Testis (tissue), 3 donors: Measurements from ENCODE around the gene COL9A3. TPM values are rescaled to one million over a fixed set of nuclear protein-coding genes. Genes with fewer than 3 reads are reported as not detected.

ENCODE experiments used
- DNase-seq: peaks from one replicate; pipeline ENCODE4 v3.0.0-alpha.2; 2019
- H3K27ac ChIP-seq, 2 donors: fragments of 200-600 bp; sonication (generic); one replicate each; pipeline ENCODE4 v1.5.1; 2019
- H3K27me3 ChIP-seq: fragments of 200-600 bp; sonication (generic); one replicate; pipeline ENCODE4 v1.5.1; 2019
- H3K36me3 ChIP-seq: fragments of 200-600 bp; sonication (generic); one replicate; pipeline ENCODE4 v1.5.1; 2017; ENCODE audit warnings: low read depth; ENCODE audit errors: missing control alignments
- H3K4me1 ChIP-seq: fragments of 200-600 bp; sonication (generic); one replicate; pipeline ENCODE4 v1.5.1; 2019
- H3K4me3 ChIP-seq, 2 donors: fragments of 200-600 bp; sonication (generic); one replicate each; pipeline ENCODE4 v1.5.1; 2017 to 2019
- H3K9me3 ChIP-seq: fragments of 200-600 bp; sonication (generic); one replicate; pipeline ENCODE4 v1.5.1; 2017
- POLR2A ChIP-seq: fragments of 450-650 bp; IDR thresholded peaks from one replicate; pipeline ENCODE4 v1.6.1; 2017; ENCODE audit warnings: antibody characterized with exemption, mild to moderate bottlenecking, moderate library complexity
- WGBS, 2 donors: methylation state at CpG; one replicate each; pipeline ENCODE4 v1.1.5; 2018; 5-methylcytosine and 5-hydroxymethylcytosine counted together
- intact Hi-C: fragments of 100-400 bp; cut with DNase I; formaldehyde crosslinking; loops from one replicate; pipeline ENCODE4 v1.15.1; 2023; ENCODE audit warnings: low total_unique reads
- polyA plus RNA-seq: library from polyadenylated mRNA; stranded (reverse); fragments of 350-450 nt; fragmentation: Illumina TruSeq; extraction: RNeasy Lipid Tissue Mini Kit (QIAGEN cat#74804); gene quantifications from one replicate; pipeline ENCODE4 v1.2.3, GENCODE V29; 2014; ENCODE audit warnings: low read depth, low replicate concordance; ENCODE audit not compliant: insufficient read depth
- total RNA-seq, 2 donors: library from RNA; depleted of rRNA; stranded (reverse); fragments of >200 nt; gene quantifications; one replicate each; pipeline ENCODE4 v1.2.3, GENCODE V29; 2016
- TF ChIP-seq, protein P1 (sequence below), 3 experiments: fragments of 450-650 bp in 2 of 3; fragments of 200-600 bp in 1 of 3; sonication (generic) in 1 of 3; IDR thresholded peaks; one replicate each; pipeline ENCODE4 v1.5.1; 2016 to 2019; ENCODE audit warnings: antibody characterized with exemption in 3 of 3, mild to moderate bottlenecking in 2 of 3, moderate library complexity in 1 of 3

The COL9A3 gene
- total and polyA plus RNA-seq, 3 donors from 2014 or later, result 19.1 to 50.6 (median 21.3) TPM

- peaks cover 20% of the 10 kb centered on the region for H3K4me1 ChIP-seq
- 90 to 91% methylated on average over 2 to 12 of the region's 12 CpGs for WGBS, 2 donors
- no peak for DNase-seq
- no peak overlapping the region for H3K4me3 ChIP-seq
- H3K36me3 ChIP-seq, result no peaks in the 10 kb centered on the region
- no peak overlapping the region for H3K27ac ChIP-seq
- no peaks in the 10 kb centered on the region for H3K27me3 ChIP-seq
- H3K9me3 ChIP-seq, result no peaks in the 10 kb centered on the region
- TF ChIP-seq, protein P1, sequence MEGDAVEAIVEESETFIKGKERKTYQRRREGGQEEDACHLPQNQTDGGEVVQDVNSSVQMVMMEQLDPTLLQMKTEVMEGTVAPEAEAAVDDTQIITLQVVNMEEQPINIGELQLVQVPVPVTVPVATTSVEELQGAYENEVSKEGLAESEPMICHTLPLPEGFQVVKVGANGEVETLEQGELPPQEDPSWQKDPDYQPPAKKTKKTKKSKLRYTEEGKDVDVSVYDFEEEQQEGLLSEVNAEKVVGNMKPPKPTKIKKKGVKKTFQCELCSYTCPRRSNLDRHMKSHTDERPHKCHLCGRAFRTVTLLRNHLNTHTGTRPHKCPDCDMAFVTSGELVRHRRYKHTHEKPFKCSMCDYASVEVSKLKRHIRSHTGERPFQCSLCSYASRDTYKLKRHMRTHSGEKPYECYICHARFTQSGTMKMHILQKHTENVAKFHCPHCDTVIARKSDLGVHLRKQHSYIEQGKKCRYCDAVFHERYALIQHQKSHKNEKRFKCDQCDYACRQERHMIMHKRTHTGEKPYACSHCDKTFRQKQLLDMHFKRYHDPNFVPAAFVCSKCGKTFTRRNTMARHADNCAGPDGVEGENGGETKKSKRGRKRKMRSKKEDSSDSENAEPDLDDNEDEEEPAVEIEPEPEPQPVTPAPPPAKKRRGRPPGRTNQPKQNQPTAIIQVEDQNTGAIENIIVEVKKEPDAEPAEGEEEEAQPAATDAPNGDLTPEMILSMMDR (IDR thresholded peaks at IDR 0.05), result no peak
- TF ChIP-seq POLR2A, result no peak
- intact Hi-C loops, result no loop called here
Observed at GRCh38 chr20:62821726-62822210, 4.9 kb downstream of the COL9A3 start.

DNA sequence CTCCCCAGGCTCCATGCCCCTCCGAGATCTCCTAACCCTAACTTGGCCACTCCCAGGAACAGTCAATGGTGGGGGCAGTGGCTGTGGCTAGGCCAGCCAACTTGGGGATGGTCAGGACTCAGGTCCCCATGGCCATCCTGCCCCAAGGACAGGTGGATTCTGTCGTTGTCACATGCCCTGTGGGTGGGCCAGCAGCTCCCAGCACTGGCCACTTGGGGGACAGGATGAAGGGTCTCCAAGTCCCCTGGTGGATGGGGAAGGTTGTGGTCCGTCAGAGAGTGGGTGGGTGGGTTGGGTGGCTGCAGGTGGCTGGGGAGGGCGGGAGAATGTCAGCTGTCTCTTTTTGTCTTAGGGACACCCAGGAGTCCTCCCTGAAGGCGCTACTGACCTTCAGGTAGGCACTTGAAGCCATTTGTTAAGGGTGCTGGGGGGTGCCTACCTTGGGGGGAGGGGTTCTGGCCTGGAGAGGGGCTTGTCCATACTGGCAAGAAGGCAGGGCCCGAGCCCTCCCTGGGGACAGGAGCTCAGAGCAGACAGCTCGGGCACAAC lies 5.5 kb downstream of the COL9A3 start:
- DNase-seq, result no peak
- H3K4me1 ChIP-seq, result peaks cover 20% of the 10 kb centered on the region
- no peaks in the 10 kb centered on the region for H3K27me3 ChIP-seq
- no peak overlapping the region for H3K4me3 ChIP-seq
- TF ChIP-seq POLR2A, result no peak
- TF ChIP-seq, protein P1 (IDR thresholded peaks at IDR 0.05), result no peak
- 90% methylated on average over 7 of the region's 7 CpGs; no CpG with 5 or more reads in 1 of the 2 donors for WGBS, 2 donors
- H3K36me3 ChIP-seq, result no peaks in the 10 kb centered on the region
- intact Hi-C loops, result no loop called here
- no peaks in the 10 kb centered on the region for H3K9me3 ChIP-seq
- H3K27ac ChIP-seq, result no peak overlapping the region

DNA sequence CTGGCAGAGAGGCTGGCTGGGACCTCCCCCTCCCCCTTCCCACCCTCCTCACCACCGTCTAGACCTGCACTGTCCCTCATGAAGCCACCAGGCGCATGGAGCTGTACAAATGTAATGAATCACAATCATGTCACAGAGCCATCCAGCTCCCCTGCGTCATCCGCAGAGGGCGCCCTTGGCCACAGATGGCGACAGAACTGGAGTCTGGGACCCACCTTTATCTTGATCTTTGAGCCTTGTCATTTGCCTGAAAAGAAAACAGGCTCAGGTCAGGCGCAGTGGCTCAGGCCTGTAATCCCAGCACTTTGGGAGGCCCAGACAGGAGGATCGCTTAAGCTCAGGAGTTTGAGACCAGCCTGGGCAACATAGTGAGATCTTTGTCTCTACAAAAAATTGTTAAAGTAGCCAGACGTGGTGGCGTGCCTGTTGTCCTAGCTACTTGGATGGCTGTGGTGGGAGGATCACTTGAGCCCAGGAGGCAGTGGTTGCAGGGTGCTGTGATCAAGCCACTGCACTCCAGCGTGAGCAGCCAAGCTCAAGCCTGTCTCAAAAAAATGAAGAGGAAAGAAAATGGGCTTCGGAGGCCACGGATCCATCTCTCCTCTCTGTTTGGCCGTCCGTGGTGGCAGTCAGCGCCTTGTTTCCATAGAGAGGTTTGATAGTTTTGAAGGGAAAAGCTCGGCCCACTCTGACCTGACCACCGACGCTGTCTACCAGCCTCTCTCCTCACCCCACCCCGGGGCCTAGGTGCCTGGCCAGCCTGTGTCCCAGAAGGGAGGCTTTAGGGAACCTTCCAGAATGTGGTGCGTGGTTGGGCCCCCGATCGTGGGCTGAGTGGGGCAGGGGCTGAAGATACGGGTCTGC lies 6.2 kb downstream of the COL9A3 start:
- Histone ChIP-seq H3K4me3 (no peak overlapping the region), H3K27me3 (no peaks in the 10 kb centered on the region), H3K27ac (no peak overlapping the region), H3K9me3 (no peaks in the 10 kb centered on the region), H3K36me3 (no peaks in the 10 kb centered on the region), H3K4me1 (peaks cover 17% of the 10 kb centered on the region)
- DNase-seq, result no peak
- WGBS, 2 donors, result 88 to 92% methylated on average over 19 to 24 of the region's 24 CpGs
- TF ChIP-seq, protein P1 (IDR thresholded peaks at IDR 0.05), result no peak
- no peak for TF ChIP-seq POLR2A
- intact Hi-C loops, result no loop called here

- Histone ChIP-seq H3K4me3 (no peak overlapping the region), H3K36me3 (no peaks in the 10 kb centered on the region), H3K4me1 (peaks cover 8% of the 10 kb centered on the region), H3K27me3 (no peaks in the 10 kb centered on the region), H3K27ac (no peak overlapping the region), H3K9me3 (no peaks in the 10 kb centered on the region)
- DNase-seq, result no peak
- 80 to 91% methylated on average over 1 to 35 of the region's 38 CpGs for WGBS, 2 donors
- TF ChIP-seq, protein P1 (IDR thresholded peaks at IDR 0.05), result no peak
- TF ChIP-seq POLR2A, result no peak
- intact Hi-C loops, result no loop called here
Observed at GRCh38 chr20:62823688-62824475, 7.0 kb downstream of the COL9A3 start.
